ENCODE measurements around the gene TSPAN11.

Gene TSPAN11

DNA sequence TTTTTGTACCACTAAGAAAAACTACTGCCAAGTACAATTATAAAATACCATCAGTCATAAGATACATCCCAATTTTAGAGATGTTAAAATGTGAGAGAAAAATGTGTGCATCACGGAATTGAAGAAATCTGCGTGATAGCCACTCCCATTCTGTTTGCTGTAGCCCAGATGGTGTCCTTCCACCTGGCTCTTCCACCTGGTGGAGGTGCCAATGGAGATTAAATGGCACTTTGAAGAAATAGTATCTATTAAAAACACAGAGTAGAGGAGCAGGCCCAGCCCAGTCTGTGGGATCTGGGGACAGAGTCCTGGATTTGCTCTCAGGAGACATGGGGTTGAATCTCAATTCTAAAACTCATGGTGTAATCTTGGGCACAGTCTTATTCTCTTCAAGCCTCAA lies 35.5 kb downstream of the TSPAN11 start:
- DNase-seq = no peak

DNA sequence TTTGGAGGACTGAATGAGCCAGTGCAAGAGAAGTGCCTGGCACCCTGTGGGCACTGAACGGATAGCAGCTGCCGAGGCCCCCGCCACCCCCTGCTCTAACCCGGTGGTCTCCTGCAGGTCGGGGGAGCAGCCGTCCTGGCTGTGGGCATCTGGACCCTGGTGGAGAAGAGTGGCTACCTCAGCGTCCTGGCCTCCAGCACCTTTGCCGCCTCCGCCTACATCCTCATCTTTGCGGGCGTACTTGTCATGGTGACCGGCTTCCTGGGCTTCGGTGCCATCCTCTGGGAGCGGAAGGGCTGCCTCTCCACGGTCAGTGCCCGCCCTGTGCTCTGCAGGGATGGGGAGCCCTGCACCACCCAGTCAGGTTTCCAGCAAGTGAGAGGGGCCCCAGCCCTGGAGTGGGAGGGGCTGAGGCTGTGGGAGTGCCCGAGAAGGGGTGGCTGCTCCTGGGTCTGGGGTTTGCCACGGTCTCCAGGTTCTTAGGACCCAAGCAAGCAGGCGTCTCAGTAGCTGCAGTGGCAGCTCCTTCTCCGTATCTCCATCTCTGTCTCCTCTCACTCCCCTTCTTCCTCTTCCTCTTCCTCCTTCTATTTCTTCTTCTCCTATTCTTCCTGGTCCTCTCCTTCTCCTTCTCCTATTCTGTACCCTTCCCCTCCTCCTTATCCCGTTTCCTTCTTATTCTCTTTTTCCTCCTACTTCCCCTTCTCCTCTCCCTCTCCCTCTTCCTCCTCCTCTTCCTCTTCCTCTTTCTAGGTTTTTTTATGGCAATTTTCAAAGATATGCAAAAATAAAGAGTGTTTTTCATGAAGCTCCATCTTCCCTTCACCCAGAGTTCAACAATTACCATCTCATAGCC lies 37.4 kb downstream of the TSPAN11 start:
- DNase-seq = no peak

DNA sequence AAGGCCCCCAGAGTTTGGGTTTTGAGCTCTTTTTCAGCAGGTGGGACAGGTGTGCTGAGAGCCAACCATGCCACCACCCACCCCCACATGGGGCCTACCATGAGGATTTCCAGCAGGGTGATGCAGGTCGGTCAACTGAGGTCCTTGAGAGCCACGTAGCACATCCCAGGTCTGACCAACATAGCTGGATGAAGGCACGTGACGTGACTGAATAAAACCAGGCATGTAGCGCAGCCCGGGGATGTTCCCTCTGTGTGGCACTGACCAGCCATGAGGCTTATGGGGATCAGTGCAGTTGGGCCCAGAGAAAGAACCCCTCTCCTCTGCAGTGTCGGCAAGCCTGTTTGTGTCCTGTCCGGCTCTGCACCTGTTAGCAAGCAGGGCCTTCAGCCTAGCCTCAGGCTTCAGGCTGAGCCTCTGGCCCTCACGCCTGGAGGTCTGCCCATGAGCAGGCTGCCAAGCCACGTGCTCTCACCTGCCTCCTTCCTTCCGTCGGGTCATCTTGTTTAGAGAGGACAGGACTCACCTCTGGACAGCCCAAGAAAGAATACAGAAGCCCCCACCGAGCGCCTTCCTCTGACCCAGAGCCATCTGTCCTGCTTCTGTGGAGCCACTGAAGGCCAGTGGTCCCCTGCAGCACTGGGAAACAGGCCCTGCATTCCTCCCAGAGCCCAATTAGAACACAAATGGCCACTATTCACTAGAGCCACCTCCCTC lies 38.5 kb downstream of the TSPAN11 start:
- DNase-seq = no peak

DNA sequence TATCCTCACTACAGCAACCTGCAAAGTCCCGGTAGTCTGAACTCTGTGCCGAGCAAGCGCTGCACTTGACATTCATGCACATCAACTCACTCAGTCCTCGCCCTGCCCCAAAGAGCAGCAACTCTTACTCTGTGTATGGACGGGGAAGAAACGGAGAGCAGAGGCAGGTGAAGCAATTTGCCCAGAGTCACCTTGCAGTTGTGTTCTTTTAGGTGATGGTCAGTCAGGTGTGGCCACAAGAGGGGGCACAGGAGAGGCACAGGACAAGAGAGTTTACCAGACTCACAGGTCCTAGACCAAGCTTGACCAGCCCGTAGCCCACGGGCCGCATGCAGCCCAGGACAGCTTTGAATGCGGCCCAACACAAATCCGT lies 39.1 kb downstream of the TSPAN11 start:
- DNase-seq = no peak

DNA sequence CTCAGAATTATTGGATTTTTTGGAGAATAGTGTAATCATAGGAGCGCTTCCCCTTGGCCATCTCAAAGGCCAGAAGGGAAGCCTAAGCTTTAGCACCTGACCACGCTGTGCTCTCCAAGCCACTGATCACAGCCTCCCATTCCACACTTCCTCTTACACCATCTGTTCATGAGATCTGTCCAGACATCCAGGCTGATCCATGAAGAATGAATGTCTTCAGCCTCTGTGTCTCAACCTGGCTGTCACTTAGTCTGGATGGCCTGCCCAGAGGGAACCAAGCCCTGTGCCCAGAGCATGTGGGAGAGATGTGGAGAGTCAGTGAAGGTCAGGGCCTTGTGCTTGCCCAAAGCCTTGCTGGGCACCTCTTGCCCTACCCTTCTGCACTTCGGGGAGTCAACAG lies 40.5 kb downstream of the TSPAN11 start:
- DNase-seq = no peak

DNA sequence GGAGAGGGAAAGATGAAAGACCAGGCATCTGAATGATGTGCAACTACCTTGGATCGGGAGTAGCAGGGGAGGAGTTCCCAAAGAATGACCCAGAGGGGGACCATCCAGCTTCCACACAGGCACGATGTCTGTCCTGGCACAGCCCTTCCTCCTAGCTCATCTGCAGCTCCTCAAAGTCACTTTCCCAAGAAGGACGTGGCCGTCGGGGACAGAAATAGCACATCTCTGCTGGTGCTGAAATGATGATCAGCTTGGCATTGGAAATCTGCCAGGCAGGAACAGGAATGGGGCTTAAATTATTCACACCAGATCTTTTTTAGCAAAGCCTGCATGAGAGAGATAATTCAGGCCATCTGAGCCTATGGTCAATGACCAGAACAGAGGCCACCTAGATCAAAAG lies 41.7 kb downstream of the TSPAN11 start:
- DNase-seq = no peak

DNA sequence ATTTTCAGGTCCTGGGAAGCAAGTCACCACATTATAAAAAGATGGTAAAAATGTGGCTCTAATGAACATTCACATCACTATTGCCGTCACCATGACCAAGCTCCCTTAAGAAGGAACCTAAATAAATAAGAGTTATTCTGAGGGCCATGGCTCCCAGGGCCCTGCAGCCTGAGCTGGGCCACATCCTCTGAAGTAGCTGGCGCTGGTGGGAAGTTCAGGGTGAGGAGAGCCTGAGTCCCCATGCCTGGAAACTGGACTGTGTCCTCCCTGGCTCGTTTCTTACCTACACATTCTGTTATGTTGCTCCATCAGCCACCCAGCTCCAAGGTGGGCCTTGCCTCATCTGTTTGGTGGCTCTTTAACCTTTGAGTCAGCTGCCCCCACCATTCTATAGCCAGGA lies 42.5 kb downstream of the TSPAN11 start:
- no peak for DNase-seq

DNA sequence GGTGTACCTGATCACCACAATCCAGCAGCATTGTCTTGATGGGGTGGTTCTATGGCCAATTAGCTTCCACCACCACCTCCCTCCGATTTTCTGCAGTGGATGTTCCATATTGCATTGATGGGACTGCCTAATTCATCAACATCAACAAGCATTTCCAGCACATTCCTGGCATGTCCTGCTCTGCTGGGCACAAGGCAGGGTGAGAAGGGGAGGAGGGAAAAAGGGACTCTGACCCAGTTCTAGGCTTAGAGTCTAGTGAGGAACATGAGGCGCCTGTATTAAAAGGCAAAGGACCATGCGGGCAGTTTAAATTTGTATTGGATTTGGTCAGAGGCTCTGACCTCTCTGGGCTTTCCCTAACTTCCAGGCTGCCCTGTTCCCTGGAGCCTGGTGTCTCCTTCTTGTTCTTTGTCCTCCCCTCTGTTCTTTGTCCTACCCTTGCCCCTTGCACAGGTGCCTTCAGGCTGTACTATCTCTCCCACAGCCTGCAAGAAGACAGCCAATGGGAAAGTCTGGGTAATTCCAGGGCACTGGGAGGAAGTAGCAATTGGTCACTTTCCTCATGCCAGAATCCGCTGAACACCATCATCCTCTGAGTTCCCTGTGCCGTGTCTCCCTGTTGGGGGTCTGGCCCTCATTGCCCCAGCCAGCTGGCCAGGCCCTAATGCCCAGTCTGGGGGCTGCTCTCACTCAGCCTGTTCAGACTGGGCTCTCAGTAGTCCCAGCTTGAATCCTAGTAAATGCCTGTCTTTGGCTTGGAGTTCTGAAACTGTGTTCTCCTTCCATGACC lies 43.3 kb downstream of the TSPAN11 start:
- no peak for DNase-seq

DNA sequence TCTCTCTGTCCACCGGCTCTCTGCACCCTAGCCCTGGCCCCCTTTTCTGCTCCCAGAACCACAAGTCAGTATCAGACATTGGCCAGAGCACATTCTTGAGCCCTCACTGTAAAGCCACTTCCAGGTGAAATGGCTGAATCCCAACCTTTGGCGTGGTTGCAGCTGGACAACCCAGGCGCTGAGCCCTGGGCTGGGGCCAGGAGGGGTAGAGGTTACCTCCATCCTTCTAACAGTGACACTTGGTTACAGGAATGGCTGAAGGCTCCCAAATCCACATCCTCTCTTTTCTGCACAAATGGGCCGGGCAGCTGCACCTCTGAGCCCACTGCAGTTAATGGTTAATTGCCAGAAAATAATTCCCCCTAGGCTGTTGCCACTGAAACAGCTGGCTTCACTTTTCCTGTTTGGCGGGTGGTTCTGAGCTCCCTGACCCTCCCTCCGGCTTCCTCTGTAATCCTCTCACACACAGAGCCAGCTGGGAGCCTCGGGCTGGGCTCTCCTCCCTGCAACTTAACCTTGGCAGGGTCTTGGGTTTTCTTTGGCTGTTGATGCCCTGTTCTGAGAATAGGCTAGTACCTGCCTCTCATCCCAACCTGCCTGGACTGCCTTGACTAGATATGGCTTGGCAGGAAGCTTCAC lies 44.1 kb downstream of the TSPAN11 start:
- DNase-seq = peak; percentile 2

DNA sequence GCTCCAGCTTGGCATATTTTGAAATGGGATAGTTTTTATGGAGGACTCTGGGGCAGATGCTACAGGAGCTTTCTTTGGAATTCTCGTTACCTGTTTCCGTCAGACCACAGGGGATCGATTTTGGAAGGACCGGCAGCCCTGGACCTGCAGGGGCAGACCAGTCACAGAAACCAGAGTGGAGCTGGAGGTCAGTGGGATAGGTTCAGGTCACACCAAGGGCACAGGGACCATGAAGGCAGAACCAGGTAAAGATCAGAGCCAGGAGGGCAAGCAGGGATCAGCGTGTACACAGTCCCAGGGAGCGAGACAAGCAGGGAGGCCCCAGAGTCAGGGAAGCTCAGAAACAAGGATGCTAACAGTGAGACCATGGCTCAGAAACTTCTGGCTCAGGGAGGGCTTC lies 45.5 kb downstream of the TSPAN11 start:
- DNase-seq = no peak

DNA sequence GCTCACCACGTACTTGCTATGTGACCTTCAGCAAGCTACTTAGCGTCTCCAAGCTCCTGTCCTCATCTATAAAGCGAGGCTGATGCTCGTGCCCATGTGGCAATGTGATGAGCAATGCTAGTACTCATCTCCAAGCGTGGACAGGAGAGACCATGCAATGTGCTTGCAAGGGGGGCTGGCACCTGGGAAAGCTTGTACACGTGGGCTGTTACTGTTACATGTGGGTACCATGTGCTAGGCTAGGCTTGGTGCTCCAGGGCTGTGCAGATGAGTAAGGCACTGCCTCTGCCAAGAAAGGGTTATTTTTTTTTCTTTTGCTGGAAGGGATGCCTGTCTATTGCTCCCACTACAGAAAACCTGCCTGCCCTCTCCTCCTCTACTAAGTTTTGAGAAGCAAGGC lies 46.6 kb downstream of the TSPAN11 start:
- no peak for DNase-seq

DNA sequence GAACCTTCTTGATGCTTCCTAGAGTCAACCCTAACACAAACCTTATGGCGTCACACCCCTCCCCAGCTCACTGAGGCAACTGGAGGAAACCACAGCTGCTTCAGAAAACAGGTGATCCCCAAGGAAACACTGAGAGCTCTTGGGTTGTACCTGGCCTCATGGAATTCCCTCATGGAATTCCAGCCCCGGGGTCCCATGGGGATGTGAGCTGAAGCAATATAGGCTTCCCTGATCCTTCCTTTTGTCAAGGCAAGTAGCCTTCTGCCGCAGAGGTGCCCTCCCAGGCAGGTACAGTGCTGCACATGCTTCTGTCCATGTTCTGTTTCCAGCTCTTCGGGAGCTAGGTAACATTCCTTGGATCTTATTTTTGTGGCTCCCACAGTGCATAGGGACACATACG lies 47.3 kb downstream of the TSPAN11 start:
- DNase-seq = no peak

DNA sequence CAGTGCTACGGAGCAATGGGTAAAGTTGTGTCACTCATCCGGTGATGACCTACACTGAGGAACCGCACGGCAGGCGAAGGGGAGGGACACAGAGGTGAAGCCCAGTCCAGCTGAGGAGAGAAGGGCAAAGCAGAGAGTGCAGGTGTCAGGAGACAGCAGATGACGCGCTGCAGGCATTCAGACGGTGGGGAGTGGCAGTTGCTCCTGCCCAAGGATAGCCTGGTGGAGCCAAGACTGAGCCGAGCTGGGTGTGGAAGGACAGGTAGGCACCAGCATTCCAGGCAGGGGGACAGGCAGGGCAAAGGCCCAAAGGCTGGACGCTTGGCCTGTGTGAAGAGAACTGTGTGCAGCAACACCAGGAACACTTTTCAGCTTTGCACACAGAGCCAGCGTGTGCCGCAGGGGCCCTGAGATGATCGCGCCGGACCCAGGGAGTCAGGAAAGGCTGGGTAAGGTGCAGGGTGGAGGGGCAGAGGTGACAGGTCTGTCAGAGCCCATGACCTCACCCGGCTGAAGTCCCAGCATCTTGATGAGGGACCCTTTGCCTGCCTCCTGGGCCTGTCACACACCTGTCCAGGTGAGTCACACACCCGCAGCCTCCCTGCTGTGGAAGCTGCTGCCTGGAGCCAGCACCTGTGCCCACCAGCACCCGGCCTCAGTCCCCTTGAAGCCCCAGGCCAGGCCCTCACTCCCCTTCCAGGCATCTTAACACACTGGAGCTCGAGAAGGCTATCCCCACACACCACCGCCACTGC lies 48.4 kb downstream of the TSPAN11 start:
- no peak for DNase-seq

DNA sequence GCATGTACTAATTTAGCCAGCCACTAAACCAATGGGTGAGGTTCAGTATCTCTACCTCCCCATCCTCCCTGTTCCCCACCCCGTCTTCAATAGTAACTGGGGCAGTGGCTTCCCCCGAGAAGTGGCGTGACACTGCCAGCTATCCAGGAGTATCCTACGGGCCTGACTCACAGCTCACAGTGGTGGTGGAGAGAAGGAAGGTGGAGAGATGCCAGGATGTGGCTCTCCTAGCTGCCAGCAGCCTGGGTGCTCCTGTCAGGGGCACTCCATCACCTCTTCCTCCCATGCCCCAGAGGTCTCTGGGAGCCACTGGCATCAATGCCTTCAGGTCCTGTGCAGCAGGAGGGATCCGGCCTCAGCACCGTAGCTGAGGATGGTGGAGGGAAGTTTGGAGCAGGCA lies 49.0 kb downstream of the TSPAN11 start:
- no peak for DNase-seq

DNA sequence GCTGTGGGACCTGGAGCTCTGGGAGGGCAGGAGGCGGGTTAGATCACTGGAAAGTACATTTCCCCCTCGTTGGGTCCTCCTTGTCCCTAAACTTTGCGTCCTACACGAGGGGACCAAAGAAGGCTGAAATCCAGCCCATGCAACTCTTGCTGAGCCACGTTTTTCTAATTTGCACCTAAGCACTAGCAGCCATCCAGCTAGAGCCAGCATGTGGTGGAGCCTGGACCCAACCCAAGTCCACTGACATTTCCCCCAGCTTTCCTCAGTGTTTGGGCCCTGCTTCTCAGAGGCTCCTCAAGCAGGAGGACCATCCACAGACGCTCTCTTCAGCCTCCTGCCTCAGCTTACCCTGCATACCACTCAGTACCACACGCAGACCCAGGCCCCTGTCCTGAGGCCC lies 49.7 kb downstream of the TSPAN11 start:
- DNase-seq = no peak

DNA sequence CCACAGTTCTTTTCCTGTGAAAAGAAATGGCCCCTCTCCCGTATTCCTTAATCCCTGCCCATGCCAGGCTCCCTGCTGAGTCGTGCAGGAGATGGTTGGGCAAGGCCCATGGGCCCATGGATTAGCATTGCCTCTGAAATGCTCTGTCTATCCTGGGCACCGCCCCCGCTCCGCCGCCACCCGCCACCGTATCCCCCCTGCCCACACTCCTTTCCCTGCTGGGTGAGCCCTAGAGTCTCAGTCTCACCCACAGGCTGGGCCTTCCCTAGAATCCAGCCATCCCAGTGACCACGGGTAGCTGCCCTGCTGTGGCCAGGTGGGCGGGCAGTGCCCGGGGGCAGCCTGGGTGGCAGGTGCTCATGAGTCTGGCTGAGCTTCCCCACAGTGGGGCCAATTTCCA lies 50.6 kb downstream of the TSPAN11 start:
- no peak for DNase-seq

DNA sequence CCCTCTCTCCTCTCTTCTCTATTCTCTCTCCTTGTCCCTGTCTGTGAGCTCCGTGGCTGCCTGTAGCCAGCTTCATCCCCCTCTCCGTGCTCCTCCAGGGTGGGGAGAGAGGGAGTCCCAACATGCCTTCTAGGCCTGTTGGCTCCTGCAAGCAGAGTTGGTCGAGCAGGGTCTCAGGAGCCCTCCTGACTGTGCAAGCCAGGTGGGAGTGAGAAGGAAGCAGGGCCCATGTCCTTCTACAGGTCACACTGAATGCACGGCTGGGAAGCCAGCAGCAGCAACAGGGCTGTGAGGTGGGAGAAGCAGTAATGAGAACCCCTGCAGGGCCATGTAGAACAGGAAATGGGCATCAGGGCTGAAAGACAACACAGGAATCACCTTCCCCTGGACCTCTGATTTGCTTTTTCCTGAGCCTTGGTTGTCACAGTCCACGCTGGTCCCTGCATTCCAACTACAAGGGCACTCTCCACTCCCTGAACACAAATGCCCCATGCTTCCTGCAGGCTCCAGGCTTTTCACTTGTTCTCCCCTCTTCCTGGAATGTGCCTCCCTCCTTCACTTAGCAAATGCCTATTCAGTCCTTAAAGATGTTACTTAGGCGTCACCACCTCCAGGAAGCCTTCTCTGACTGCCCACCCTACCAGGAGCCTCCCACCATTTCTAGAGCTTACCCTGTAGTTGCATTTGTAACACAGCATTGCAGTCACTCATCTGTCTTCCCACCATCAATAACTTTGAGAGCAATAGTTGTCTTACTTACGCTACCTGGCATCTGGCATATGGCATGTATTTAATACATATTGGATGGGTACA lies 51.2 kb downstream of the TSPAN11 start:
- DNase-seq = no peak

DNA sequence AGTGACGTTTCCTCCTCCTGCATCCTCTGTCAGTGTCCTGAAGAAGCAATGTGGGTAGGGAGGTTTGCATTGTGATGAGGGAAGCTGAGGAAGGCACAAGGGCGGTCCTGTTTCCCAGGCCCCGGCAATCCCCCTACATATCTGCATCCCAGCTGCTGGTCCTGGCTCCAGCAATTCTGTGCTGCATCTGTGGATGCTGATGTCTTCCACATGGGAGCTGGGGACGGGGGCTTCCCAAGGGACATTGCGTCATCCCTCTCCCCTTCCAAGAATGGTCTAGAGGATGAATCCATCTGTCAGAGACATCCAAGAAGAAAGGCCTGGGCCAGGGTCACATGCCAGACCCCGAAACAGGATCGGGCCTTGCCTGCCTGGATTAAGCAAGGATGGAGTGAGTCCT lies 52.1 kb downstream of the TSPAN11 start:
- no peak for DNase-seq

DNA sequence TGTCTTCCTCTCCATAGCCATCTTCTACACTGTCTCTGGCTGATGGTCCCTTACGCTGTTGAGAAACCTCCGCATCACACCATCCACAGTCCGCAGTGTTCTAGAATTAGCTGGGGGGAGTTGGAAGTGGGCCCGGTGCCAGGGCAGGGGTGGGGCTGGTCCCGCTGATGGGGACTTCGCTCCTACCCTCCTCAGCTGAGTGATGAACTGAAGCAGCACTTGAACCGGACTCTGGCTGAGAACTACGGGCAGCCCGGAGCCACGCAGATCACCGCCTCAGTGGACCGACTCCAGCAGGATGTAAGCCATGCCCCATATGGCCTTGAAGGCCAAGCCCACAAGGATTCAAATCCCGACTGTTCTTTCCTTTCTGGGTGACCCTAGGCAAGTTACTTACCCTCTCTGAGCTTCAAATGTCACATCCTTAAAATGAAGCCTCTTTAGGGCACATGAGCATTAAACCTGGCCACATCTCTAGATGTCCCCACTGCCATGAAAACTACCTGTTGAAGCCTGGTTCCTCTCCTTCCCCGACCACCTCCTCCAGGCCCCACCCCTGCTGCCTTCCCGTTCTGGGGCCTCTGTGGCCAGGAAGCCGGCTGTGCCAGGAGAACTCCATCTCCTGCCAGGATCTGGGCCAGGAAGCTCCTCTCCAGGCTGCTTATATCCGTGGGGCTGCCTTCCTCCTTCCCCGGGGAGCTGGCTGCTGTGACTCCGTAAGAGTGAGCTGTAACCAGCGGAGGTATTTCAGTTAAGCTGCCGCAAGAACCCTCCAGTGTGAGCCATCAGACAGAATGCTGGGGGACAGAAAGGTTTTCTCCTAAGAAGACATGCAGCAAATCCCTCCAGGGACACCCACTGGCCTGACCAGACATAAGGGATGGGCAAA lies 53.1 kb downstream of the TSPAN11 start:
- DNase-seq = no peak

DNA sequence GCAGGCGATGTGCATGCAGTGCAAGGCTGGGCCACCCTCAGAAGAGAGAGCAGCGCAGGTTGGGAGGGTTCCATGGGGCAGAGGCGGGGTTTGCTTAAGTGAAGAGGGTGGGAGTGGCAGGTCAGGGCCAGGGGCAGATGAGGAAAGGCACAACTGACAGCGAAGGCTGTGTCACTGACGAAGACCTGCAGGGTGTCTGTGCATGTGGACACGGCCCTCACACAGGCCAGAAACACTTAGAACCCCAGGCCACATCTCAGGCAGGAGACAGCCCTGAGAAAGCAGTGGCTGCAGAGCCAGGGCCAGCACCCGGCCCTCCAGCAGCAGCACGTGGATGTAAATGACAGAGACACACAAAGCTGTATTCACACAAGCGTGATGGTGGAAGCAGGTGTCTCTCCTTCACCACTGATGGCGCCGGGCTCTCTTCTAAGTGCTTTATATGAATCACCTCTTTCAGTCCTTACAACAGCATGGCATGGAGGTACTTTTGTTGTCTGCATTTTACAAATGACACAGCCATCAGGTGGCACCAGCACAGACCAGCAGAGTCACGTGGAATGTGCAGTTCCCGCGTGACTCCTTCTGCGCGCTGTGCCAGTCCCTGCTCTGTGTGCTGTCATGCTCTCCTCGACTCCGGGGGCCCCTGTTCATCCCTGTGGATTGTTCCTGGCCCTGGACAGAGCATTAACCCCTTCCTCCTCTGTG lies 54.6 kb downstream of the TSPAN11 start:
- DNase-seq = no peak

All from NCI-H446 treated with DMSO at 0.1 percent for 48 hours (cell line).